GM23338 (cell line): ENCODE measurements around the gene DVL1. TPM values are rescaled to one million over a fixed set of nuclear protein-coding genes. Genes with fewer than 3 reads are reported as not detected.

ENCODE experiments used
- ATAC-seq: fragments of 200-7000 bp; cut with Tn5 transposase; 3 replicates; pipeline ENCODE4 v1.9.1; 2020
- DNase-seq: peaks from one replicate; pipeline ENCODE4 v3.0.0-alpha.2; 2015; ENCODE audit warnings: low spot score
- H2AFZ ChIP-seq: fragments of 200-600 bp; sonication (generic); 2 replicates; pipeline ENCODE4 v1.8.0; 2016; ENCODE audit warnings: antibody characterized with exemption, mild to moderate bottlenecking, moderate library complexity
- H3F3A ChIP-seq: fragments of 200-600 bp; sonication (generic); replicated peaks from 2 replicates; pipeline ENCODE4 v1.8.0; 2017; ENCODE audit warnings: antibody characterized with exemption, mixed run types, low read depth
- H3K27ac ChIP-seq: fragments of 200-600 bp; sonication (generic); 2 replicates; pipeline ENCODE4 v1.6.1; 2016; ENCODE audit warnings: low read depth
- H3K27me3 ChIP-seq: fragments of 200-600 bp; sonication (generic); 2 replicates; pipeline ENCODE4 v1.8.0; 2016; ENCODE audit warnings: mild to moderate bottlenecking, mixed run types, moderate library complexity; ENCODE audit not compliant: insufficient read depth
- H3K36me3 ChIP-seq: fragments of 200-600 bp; sonication (generic); 2 replicates; pipeline ENCODE4 v1.8.0; 2016; ENCODE audit warnings: mild to moderate bottlenecking; ENCODE audit not compliant: insufficient read depth
- H3K4me1 ChIP-seq: fragments of 200-600 bp; sonication (generic); 2 replicates; pipeline ENCODE4 v1.8.0; 2016; ENCODE audit warnings: mild to moderate bottlenecking, moderate library complexity; ENCODE audit not compliant: insufficient read depth
- H3K4me2 ChIP-seq: fragments of 200-600 bp; sonication (generic); 2 replicates; pipeline ENCODE4 v1.7.1; 2017; ENCODE audit warnings: mixed run types
- H3K4me3 ChIP-seq: fragments of 200-600 bp; sonication (generic); 2 replicates; pipeline ENCODE4 v1.6.1; 2016; ENCODE audit warnings: mixed run types
- H3K79me2 ChIP-seq: fragments of 200-600 bp; sonication (generic); replicated peaks from 2 replicates; pipeline ENCODE4 v1.8.0; 2017; ENCODE audit warnings: mild to moderate bottlenecking; ENCODE audit not compliant: insufficient read depth
- H3K9me2 ChIP-seq: fragments of 200-600 bp; sonication (generic); 2 replicates; pipeline ENCODE4 v1.8.0; 2017; ENCODE audit not compliant: insufficient read depth
- H4K20me1 ChIP-seq: fragments of 200-600 bp; sonication (generic); replicated peaks from 2 replicates; pipeline ENCODE4 v1.8.0; 2017; ENCODE audit warnings: mild to moderate bottlenecking; ENCODE audit not compliant: insufficient read depth
- H3K27ac Mint-ChIP-seq: 2 replicates; pipeline ENCODE4 v1.8.0; 2020; ENCODE audit warnings: inconsistent platforms, mild to moderate bottlenecking, moderate library complexity, mixed read lengths
- H3K27me3 Mint-ChIP-seq: 3 replicates; pipeline ENCODE4 v1.8.0; 2022; ENCODE audit warnings: low read depth, mild to moderate bottlenecking, moderate library complexity, mixed read lengths, inconsistent platforms; ENCODE audit not compliant: insufficient read depth, poor library complexity
- H3K36me3 Mint-ChIP-seq: 3 replicates; pipeline ENCODE4 v1.8.0; 2021; ENCODE audit warnings: low read depth, mild to moderate bottlenecking, inconsistent platforms, moderate library complexity, mixed read lengths
- H3K4me1 Mint-ChIP-seq: 3 replicates; pipeline ENCODE4 v1.8.0; 2020; ENCODE audit warnings: mild to moderate bottlenecking, inconsistent platforms, mixed read lengths
- H3K4me3 Mint-ChIP-seq: 3 replicates; pipeline ENCODE4 v1.8.0; 2021; ENCODE audit warnings: moderate library complexity, mild to moderate bottlenecking, inconsistent platforms, mixed read lengths
- H3K9me3 Mint-ChIP-seq: 3 replicates; pipeline ENCODE4 v1.8.0; 2020; ENCODE audit warnings: moderate library complexity, mild to moderate bottlenecking, inconsistent platforms, mixed read lengths
- ETS1 ChIP-seq: IDR thresholded peaks from 2 replicates; pipeline ENCODE4 v1.6.1; 2016; ENCODE audit warnings: antibody characterized with exemption
- EZH2 ChIP-seq: fragments of 200-600 bp; sonication (generic); IDR thresholded peaks from one replicate; pipeline ENCODE4 v1.8.0; 2017; ENCODE audit warnings: antibody characterized with exemption, mild to moderate bottlenecking, low read depth; ENCODE audit not compliant: unreplicated experiment
- JUNB ChIP-seq: IDR thresholded peaks from one replicate; pipeline ENCODE4 v1.6.1; 2016; ENCODE audit warnings: antibody characterized with exemption; ENCODE audit not compliant: unreplicated experiment
- NANOG ChIP-seq: IDR thresholded peaks from 2 replicates; pipeline ENCODE4 v1.6.1; 2016; ENCODE audit warnings: antibody characterized with exemption, borderline replicate concordance
- POLR2AphosphoS5 ChIP-seq: IDR thresholded peaks from 2 replicates; pipeline ENCODE4 v1.6.1; 2016; ENCODE audit warnings: antibody characterized with exemption, low read depth
- STAT1 ChIP-seq: IDR thresholded peaks from one replicate; pipeline ENCODE4 v1.6.1; 2016; ENCODE audit warnings: antibody characterized with exemption; ENCODE audit not compliant: unreplicated experiment
- polyA plus RNA-seq: library from polyadenylated mRNA; unstranded; fragments of >200 nt; fragmentation: Nextera tagmentation; extraction: Ambion mirVana; gene quantifications from 2 replicates; pipeline ENCODE4 v1.2.1, GENCODE V29; 2016
- total RNA-seq: library from RNA; depleted of rRNA; stranded (reverse); fragments of >200 nt; shearing (Covaris generic); gene quantifications from 2 replicates; pipeline ENCODE4 v1.2.3, GENCODE V29; 2014
- TF ChIP-seq, protein P1 (sequence below): fragments of 250-450 bp; sonication (Bioruptor Pico); IDR thresholded peaks from 2 replicates; pipeline ENCODE4 v1.5.0; 2020; ENCODE audit warnings: mild to moderate bottlenecking, moderate library complexity
- TF ChIP-seq, protein P2 (sequence below): IDR thresholded peaks from one replicate; pipeline ENCODE4 v1.6.1; 2018; ENCODE audit warnings: antibody characterized with exemption; ENCODE audit not compliant: unreplicated experiment

Gene DVL1
- total and polyA plus RNA-seq, 2 experiments from 2014 or later = 13.5 to 69.7 TPM

DNA sequence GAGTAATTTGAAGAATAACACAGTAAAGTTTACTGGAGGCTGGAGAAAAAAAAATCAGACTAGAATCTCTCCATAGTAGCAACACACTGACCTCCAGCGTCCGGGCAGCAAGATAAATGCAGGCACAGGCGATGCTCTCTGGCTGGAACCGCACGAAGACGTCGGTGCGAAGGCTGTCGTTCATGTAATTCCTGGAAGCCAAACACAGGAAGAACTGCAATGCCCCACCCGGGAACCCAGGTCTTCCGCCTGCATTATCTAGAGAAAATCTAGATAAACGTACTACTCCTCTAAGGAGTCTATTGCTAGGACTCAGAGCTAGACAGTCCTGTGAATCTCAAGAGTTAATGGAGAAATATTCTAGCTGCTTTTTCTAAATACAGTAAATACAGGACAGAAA, 41.5 kb upstream of the DVL1 start:
- Mint-ChIP-seq H3K9me3 (no peaks in the 10 kb centered on the region), H3K36me3 (peaks cover 99% of the 10 kb centered on the region), H3K27ac (no peak overlapping the region), H3K27me3 (peaks cover 4% of the 10 kb centered on the region), H3K4me3 (no peak overlapping the region), H3K4me1 (no peaks in the 10 kb centered on the region)
- no peak overlapping the region for H3K4me2 ChIP-seq
- H3K9me2 ChIP-seq = no peaks in the 10 kb centered on the region
- peaks cover 47% of the 10 kb centered on the region for H3F3A ChIP-seq
- peaks cover 88% of the 10 kb centered on the region for H3K36me3 ChIP-seq
- H3K4me1 ChIP-seq = no peaks in the 10 kb centered on the region
- TF ChIP-seq STAT1 = no peak
- TF ChIP-seq POLR2AphosphoS5 = no peak
- no peak for TF ChIP-seq JUNB
- TF ChIP-seq ETS1 = no peak
- no peak for TF ChIP-seq EZH2
- TF ChIP-seq, protein P1, sequence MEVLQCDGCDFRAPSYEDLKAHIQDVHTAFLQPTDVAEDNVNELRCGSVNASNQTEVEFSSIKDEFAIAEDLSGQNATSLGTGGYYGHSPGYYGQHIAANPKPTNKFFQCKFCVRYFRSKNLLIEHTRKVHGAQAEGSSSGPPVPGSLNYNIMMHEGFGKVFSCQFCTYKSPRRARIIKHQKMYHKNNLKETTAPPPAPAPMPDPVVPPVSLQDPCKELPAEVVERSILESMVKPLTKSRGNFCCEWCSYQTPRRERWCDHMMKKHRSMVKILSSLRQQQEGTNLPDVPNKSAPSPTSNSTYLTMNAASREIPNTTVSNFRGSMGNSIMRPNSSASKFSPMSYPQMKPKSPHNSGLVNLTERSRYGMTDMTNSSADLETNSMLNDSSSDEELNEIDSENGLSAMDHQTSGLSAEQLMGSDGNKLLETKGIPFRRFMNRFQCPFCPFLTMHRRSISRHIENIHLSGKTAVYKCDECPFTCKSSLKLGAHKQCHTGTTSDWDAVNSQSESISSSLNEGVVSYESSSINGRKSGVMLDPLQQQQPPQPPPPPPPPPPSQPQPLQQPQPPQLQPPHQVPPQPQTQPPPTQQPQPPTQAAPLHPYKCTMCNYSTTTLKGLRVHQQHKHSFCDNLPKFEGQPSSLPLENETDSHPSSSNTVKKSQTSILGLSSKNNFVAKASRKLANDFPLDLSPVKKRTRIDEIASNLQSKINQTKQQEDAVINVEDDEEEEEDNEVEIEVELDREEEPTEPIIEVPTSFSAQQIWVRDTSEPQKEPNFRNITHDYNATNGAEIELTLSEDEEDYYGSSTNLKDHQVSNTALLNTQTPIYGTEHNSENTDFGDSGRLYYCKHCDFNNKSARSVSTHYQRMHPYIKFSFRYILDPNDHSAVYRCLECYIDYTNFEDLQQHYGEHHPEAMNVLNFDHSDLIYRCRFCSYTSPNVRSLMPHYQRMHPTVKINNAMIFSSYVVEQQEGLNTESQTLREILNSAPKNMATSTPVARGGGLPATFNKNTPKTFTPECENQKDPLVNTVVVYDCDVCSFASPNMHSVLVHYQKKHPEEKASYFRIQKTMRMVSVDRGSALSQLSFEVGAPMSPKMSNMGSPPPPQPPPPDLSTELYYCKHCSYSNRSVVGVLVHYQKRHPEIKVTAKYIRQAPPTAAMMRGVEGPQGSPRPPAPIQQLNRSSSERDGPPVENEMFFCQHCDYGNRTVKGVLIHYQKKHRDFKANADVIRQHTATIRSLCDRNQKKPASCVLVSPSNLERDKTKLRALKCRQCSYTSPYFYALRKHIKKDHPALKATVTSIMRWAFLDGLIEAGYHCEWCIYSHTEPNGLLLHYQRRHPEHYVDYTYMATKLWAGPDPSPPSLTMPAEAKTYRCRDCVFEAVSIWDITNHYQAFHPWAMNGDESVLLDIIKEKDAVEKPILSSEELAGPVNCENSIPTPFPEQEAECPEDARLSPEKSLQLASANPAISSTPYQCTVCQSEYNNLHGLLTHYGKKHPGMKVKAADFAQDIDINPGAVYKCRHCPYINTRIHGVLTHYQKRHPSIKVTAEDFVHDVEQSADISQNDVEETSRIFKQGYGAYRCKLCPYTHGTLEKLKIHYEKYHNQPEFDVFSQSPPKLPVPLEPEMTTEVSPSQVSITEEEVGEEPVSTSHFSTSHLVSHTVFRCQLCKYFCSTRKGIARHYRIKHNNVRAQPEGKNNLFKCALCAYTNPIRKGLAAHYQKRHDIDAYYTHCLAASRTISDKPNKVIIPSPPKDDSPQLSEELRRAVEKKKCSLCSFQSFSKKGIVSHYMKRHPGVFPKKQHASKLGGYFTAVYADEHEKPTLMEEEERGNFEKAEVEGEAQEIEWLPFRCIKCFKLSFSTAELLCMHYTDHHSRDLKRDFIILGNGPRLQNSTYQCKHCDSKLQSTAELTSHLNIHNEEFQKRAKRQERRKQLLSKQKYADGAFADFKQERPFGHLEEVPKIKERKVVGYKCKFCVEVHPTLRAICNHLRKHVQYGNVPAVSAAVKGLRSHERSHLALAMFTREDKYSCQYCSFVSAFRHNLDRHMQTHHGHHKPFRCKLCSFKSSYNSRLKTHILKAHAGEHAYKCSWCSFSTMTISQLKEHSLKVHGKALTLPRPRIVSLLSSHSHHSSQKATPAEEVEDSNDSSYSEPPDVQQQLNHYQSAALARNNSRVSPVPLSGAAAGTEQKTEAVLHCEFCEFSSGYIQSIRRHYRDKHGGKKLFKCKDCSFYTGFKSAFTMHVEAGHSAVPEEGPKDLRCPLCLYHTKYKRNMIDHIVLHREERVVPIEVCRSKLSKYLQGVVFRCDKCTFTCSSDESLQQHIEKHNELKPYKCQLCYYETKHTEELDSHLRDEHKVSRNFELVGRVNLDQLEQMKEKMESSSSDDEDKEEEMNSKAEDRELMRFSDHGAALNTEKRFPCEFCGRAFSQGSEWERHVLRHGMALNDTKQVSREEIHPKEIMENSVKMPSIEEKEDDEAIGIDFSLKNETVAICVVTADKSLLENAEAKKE = no peak
- no peak for TF ChIP-seq NANOG
- TF ChIP-seq, protein P2, sequence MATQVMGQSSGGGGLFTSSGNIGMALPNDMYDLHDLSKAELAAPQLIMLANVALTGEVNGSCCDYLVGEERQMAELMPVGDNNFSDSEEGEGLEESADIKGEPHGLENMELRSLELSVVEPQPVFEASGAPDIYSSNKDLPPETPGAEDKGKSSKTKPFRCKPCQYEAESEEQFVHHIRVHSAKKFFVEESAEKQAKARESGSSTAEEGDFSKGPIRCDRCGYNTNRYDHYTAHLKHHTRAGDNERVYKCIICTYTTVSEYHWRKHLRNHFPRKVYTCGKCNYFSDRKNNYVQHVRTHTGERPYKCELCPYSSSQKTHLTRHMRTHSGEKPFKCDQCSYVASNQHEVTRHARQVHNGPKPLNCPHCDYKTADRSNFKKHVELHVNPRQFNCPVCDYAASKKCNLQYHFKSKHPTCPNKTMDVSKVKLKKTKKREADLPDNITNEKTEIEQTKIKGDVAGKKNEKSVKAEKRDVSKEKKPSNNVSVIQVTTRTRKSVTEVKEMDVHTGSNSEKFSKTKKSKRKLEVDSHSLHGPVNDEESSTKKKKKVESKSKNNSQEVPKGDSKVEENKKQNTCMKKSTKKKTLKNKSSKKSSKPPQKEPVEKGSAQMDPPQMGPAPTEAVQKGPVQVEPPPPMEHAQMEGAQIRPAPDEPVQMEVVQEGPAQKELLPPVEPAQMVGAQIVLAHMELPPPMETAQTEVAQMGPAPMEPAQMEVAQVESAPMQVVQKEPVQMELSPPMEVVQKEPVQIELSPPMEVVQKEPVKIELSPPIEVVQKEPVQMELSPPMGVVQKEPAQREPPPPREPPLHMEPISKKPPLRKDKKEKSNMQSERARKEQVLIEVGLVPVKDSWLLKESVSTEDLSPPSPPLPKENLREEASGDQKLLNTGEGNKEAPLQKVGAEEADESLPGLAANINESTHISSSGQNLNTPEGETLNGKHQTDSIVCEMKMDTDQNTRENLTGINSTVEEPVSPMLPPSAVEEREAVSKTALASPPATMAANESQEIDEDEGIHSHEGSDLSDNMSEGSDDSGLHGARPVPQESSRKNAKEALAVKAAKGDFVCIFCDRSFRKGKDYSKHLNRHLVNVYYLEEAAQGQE = no peak
- DNase-seq = no peak
- ATAC-seq = no peak
- H3K4me3 ChIP-seq = no peak overlapping the region
- H3K27me3 ChIP-seq = no peaks in the 10 kb centered on the region
- no peak overlapping the region for H2AFZ ChIP-seq
- H4K20me1 ChIP-seq = peaks cover 24% of the 10 kb centered on the region
- H3K27ac ChIP-seq = no peak overlapping the region
- peaks cover 33% of the 10 kb centered on the region for H3K79me2 ChIP-seq
